ENCODE data around the gene ING2.
"Not testable (repeated sequence)": the region's sequence is repeated elsewhere in the genome, so short reads cannot be mapped to it uniquely, and the experiment has no call there.

- TF ChIP-seq CTCF (optimal IDR thresholded peaks at IDR 0.05 in 1 of 3, IDR thresholded peaks at IDR 0.05 in 1 of 3, conservative IDR thresholded peaks at IDR 0.05 in 1 of 3; ENCODE audit: extremely low read depth in 1 of 3, insufficient read depth in 2 of 3, low read length in 3 of 3); EZH2 (IDR thresholded peaks at IDR 0.05; ENCODE audit: low read length): not testable (repeated sequence)
Observed at GRCh38 chr4:183482515-183483095, 22.3 kb upstream of the ING2 start.

All from keratinocyte (primary cell).